Esophagus squamous epithelium (tissue), 5 donors: ENCODE measurements around the gene ZNF263. TPM values are rescaled to one million over a fixed set of nuclear protein-coding genes. Genes with fewer than 3 reads are reported as not detected.

Experiments
- DNase-seq: peaks from one replicate; lab custom pipeline; 2025; lab: John Stamatoyannopoulos, UW
- H3K27ac ChIP-seq, 4 donors: fragments of 200-600 bp; sonication (generic); one replicate each; pipeline ENCODE4 v1.5.1; 2016 to 2019; ENCODE audit warnings: mild to moderate bottlenecking in 1 of 4
- H3K27me3 ChIP-seq, 4 donors: fragments of 200-600 bp; sonication (generic); 1 replicate in 3 of 4; 2 replicates in 1 of 4; pipeline versions ENCODE4 v1.5.1 to v1.6.0; 2017 to 2021; ENCODE audit warnings: antibody characterized with exemption in 1 of 4
- H3K36me3 ChIP-seq, 3 donors: fragments of 200-600 bp; sonication (generic); one replicate each; pipeline ENCODE4 v1.5.1; 2016 to 2019
- H3K4me1 ChIP-seq, 3 donors: fragments of 200-600 bp; sonication (generic); one replicate each; pipeline ENCODE4 v1.5.1; 2017 to 2019
- H3K4me3 ChIP-seq, 4 donors: fragments of 200-600 bp; sonication (generic); 1 replicate in 3 of 4; 2 replicates in 1 of 4; pipeline ENCODE4 v1.5.1; 2016 to 2019; ENCODE audit warnings: mild to moderate bottlenecking in 2 of 4, moderate library complexity in 1 of 4
- H3K9me3 ChIP-seq, 3 donors: fragments of 200-600 bp; sonication (generic); one replicate each; pipeline ENCODE4 v1.5.1; 2016 to 2019
- CTCF ChIP-seq, 6 experiments: fragments of 450-650 bp in 4 of 6; fragments of 200-600 bp in 2 of 6; sonication (generic) in 2 of 6; IDR thresholded peaks; one replicate each; pipeline ENCODE4 v1.5.1; 2016 to 2019; ENCODE audit warnings: antibody characterized with exemption in 6 of 6, mild to moderate bottlenecking in 4 of 6, moderate library complexity in 4 of 6
- POLR2A ChIP-seq, 4 donors: fragments of 450-650 bp; IDR thresholded peaks; one replicate each; pipeline ENCODE4 v1.6.1; 2017; ENCODE audit warnings: antibody characterized with exemption in 4 of 4, mild to moderate bottlenecking in 4 of 4, moderate library complexity in 3 of 4
- WGBS, 2 donors: methylation state at CpG; one replicate each; pipeline ENCODE4 v1.1.5; 2018; 5-methylcytosine and 5-hydroxymethylcytosine counted together
- intact Hi-C: fragments of 100-400 bp; cut with DNase I; formaldehyde crosslinking; loops from one replicate; pipeline ENCODE4 v1.15.0; 2022
- total RNA-seq, 4 donors: library from RNA; depleted of rRNA; stranded (reverse); fragments of >200 nt; gene quantifications; one replicate each; pipeline ENCODE4 v1.1.0, GENCODE V29; 2016
- donor health status: DM: yes; HTN: yes; CAD: no.

ZNF263 gene
- total RNA-seq, 4 donors from 2014 or later, result 15.7 to 40.1 (median 24.1) TPM

- no peaks in the 10 kb centered on the region for H3K9me3 ChIP-seq
- intact Hi-C loops, result no loop called here
- no peak overlapping the region for H3K27ac ChIP-seq
- peaks cover 0 to 31% (median 0%) of the 10 kb centered on the region in 4 donors for H3K27me3 ChIP-seq
- 64 to 81% methylated on average over 4 to 5 of the region's 5 CpGs for WGBS, 2 donors
- no peak overlapping the region for H3K4me3 ChIP-seq
- no peaks in the 10 kb centered on the region for H3K36me3 ChIP-seq
- no peak for DNase-seq
- H3K4me1 ChIP-seq, result no peaks in the 10 kb centered on the region
- TF ChIP-seq POLR2A (IDR thresholded peaks at IDR 0.05) (no peak), CTCF (IDR thresholded peaks at IDR 0.05) (no peak)
Observed at GRCh38 chr16:3248596-3248995, 34.7 kb upstream of the ZNF263 start.

GRCh38 chr16:3249020-3249419, 34.3 kb upstream of the ZNF263 start:
- Histone ChIP-seq H3K36me3 (no peaks in the 10 kb centered on the region), H3K27ac (no peak overlapping the region), H3K27me3 (peaks cover 0 to 27% (median 0%) of the 10 kb centered on the region in 4 donors), H3K4me3 (no peak overlapping the region), H3K9me3 (no peaks in the 10 kb centered on the region), H3K4me1 (no peaks in the 10 kb centered on the region)
- WGBS, 2 donors, result no CpG with 5 or more reads among the region's 1 CpG
- TF ChIP-seq CTCF (IDR thresholded peaks at IDR 0.05), result no peak
- TF ChIP-seq POLR2A (IDR thresholded peaks at IDR 0.05), result no peak
- no peak for DNase-seq
- intact Hi-C loops, result no loop called here

- WGBS, 2 donors, result 56 to 72% methylated on average over 5 to 9 of the region's 14 CpGs
- Histone ChIP-seq H3K9me3 (no peaks in the 10 kb centered on the region), H3K4me1 (no peaks in the 10 kb centered on the region), H3K27me3 (peaks cover 0 to 27% (median 0%) of the 10 kb centered on the region in 4 donors), H3K27ac (no peak overlapping the region), H3K36me3 (no peaks in the 10 kb centered on the region), H3K4me3 (no peak overlapping the region)
- intact Hi-C loops, result no loop called here
- TF ChIP-seq POLR2A (IDR thresholded peaks at IDR 0.05) (no peak), CTCF (IDR thresholded peaks at IDR 0.05) (no peak)
- DNase-seq, result no peak
Observed at GRCh38 chr16:3249451-3249850, 33.8 kb upstream of the ZNF263 start.

- Histone ChIP-seq H3K27ac (no peak overlapping the region), H3K4me1 (no peaks in the 10 kb centered on the region), H3K4me3 (no peak overlapping the region), H3K27me3 (peaks cover 0 to 47% (median 0%) of the 10 kb centered on the region in 4 donors), H3K36me3 (no peaks in the 10 kb centered on the region), H3K9me3 (no peaks in the 10 kb centered on the region)
- WGBS, 2 donors, result 62 to 80% methylated on average over 3 to 4 of the region's 4 CpGs
- no peak for DNase-seq
- TF ChIP-seq CTCF (IDR thresholded peaks at IDR 0.05), result no peak
- TF ChIP-seq POLR2A (IDR thresholded peaks at IDR 0.05), result no peak
- intact Hi-C loops, result no loop called here
Observed at GRCh38 chr16:3252967-3253366, 30.3 kb upstream of the ZNF263 start.

GRCh38 chr16:3254309-3254708, 29.0 kb upstream of the ZNF263 start:
- H3K9me3 ChIP-seq, result no peaks in the 10 kb centered on the region
- H3K27ac ChIP-seq, result no peak overlapping the region
- no peak for DNase-seq
- intact Hi-C loops, result no loop called here
- no peaks in the 10 kb centered on the region for H3K36me3 ChIP-seq
- no peaks in the 10 kb centered on the region for H3K4me1 ChIP-seq
- peaks cover 0 to 35% (median 0%) of the 10 kb centered on the region in 4 donors for H3K27me3 ChIP-seq
- TF ChIP-seq POLR2A (IDR thresholded peaks at IDR 0.05), result no peak
- no peak for TF ChIP-seq CTCF (IDR thresholded peaks at IDR 0.05)
- H3K4me3 ChIP-seq, result no peak overlapping the region
- 73% methylated on average over 4 of the region's 35 CpGs; no CpG with 5 or more reads in 1 of the 2 donors for WGBS, 2 donors
